ENCODE measurements around the gene RNF214.
"Not testable (repeated sequence)": the region's sequence is repeated elsewhere in the genome, so short reads cannot be mapped to it uniquely, and the experiment has no call there.

Gene RNF214

DNA sequence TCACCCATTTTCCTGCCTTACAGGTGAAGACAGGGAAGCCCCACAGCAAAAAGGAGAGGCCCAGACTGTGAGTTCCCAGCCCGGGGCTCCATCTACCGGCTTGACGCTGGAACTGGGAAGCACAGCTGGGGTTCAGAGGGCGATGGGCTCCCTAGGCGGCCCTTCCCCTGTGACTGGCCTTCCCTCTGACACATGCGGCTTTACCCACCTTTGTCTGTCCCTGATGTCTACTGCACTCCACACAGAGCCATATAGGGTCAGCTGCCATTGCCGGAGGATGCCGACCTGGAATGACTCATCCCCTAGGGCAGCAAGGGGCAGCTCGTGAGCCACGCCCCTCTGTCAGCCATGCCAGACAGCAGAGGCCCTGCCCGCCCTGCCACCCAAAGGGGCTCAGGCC, 25.6 kb upstream of the RNF214 start:
- not testable (repeated sequence) for H3K9me3 ChIP-seq (ENCODE audit: control insufficient read depth, insufficient read depth, low read length); H3K9ac ChIP-seq (ENCODE audit: low read depth, low read length); H3K27me3 ChIP-seq (ENCODE audit: control insufficient read depth, insufficient read depth, low read length); H3K27ac ChIP-seq (ENCODE audit: low read depth, low read length); H3K4me3 ChIP-seq (ENCODE audit: low read depth, low read length); H3K4me1 ChIP-seq (ENCODE audit: control insufficient read depth, insufficient read depth, low read length)
- peaks cover 33% of the 10 kb centered on the region for H3K36me3 ChIP-seq (ENCODE audit: control insufficient read depth, insufficient read depth, low read length)

DNA sequence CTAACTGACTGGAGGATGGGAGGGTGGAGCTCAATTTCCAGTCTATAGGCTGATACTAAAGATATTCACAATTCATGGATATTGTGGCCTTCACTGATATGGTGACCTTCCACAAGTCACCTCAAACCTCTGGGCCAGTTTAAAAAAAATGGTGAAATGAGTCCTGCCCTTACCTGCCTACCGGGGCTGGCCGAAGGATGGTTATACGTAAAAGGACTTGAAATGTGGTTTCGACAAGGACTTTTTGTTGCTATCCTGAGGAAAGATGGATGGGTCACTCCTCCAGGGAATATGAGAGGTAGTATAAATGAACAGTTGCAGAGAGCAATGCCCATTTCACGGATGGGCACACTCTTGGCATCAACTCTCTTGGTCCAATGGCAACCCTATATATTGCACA, 25.0 kb upstream of the RNF214 start:
- not testable (repeated sequence) for H3K4me1 ChIP-seq (ENCODE audit: control insufficient read depth, insufficient read depth, low read length); H3K27me3 ChIP-seq (ENCODE audit: control insufficient read depth, insufficient read depth, low read length); H3K9ac ChIP-seq (ENCODE audit: low read depth, low read length); H3K27ac ChIP-seq (ENCODE audit: low read depth, low read length); H3K4me3 ChIP-seq (ENCODE audit: low read depth, low read length); H3K9me3 ChIP-seq (ENCODE audit: control insufficient read depth, insufficient read depth, low read length)
- peaks cover 31% of the 10 kb centered on the region for H3K36me3 ChIP-seq (ENCODE audit: control insufficient read depth, insufficient read depth, low read length)

DNA sequence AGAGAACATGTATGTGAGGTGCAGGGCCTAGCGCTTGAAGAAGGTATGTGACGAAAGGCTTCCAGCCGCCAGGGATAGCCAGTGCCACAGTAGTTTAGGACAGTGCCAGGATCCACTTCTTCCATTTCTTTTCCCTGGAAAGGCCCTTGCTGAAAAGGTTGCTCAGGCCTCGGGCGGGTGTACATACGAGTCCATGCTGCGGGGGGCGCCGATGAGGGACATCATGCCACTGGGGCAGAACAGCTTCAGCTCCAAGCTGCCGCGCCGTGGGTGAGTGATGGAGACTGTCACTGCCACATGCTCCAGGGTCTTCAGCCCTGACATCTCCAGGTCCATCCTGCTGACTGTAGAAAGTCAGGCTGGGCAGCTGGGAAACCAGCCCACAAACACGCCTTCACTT, 23.8 kb upstream of the RNF214 start:
- H3K36me3 ChIP-seq (ENCODE audit: control insufficient read depth, insufficient read depth, low read length): peaks cover 25% of the 10 kb centered on the region
- H3K4me1 ChIP-seq (ENCODE audit: control insufficient read depth, insufficient read depth, low read length); H3K9ac ChIP-seq (ENCODE audit: low read depth, low read length); H3K9me3 ChIP-seq (ENCODE audit: control insufficient read depth, insufficient read depth, low read length); H3K4me3 ChIP-seq (ENCODE audit: low read depth, low read length); H3K27ac ChIP-seq (ENCODE audit: low read depth, low read length); H3K27me3 ChIP-seq (ENCODE audit: control insufficient read depth, insufficient read depth, low read length): not testable (repeated sequence)

DNA sequence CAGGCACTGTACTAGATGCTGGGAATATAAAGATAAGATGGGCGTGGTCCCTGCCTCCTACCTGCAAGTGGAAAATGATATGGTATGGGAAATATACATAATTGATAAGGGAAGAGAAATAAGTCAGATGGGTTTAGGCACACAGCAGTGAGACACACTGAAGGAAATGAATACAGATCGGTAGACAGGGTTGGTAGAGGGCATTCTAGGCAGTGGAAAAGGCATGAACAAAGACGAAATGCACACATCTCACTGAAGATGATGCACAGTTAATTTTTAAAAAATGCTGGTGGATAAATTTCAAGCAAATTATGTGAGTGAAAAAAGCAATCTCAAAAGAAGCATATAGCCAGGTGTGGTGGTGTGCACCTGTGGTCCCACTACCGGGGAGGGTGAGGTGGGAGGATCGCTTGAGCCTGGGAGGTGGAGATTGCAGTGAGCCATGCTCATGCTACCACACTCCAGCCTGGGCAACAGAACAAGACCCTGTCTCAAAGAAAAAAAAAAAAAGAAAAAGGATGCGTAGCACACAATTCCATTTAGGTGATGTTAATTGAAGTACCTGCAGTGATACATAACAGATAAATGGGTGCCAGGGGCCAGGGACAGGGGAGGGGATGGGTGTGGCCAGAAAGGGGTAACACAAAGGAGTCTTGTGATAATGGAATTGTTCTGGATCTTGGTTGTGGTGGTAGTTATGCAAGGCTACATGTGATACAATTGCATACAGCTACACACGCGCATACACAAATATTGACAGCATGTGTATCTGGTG, 22.9 kb upstream of the RNF214 start:
- H3K36me3 ChIP-seq (ENCODE audit: control insufficient read depth, insufficient read depth, low read length): peaks cover 17% of the 10 kb centered on the region
- not testable (repeated sequence) for H3K9ac ChIP-seq (ENCODE audit: low read depth, low read length); H3K9me3 ChIP-seq (ENCODE audit: control insufficient read depth, insufficient read depth, low read length); H3K27me3 ChIP-seq (ENCODE audit: control insufficient read depth, insufficient read depth, low read length); H3K27ac ChIP-seq (ENCODE audit: low read depth, low read length); H3K4me3 ChIP-seq (ENCODE audit: low read depth, low read length); H3K4me1 ChIP-seq (ENCODE audit: control insufficient read depth, insufficient read depth, low read length)

DNA sequence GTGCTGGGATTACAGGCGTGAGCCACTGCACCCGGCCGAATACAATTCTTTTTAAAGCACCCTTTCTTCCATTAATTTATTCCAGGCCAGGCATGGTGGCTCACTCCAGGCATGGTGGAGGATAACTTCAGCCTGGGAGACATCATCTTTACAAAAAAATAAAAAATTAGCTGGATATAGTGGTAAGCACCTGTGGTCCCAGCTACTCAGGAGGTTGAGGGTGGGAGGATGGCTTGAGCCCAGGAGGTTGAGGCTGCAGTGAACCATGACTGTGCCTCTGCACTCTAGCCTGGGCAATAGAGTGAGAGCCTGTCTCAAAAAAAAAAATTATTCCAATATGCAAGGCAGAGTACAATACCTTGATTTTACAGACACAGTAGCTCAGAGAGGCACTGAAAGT, 21.9 kb upstream of the RNF214 start:
- no peak overlapping the region for H3K4me3 ChIP-seq (ENCODE audit: low read depth, low read length)
- no peak overlapping the region for H3K27ac ChIP-seq (ENCODE audit: low read depth, low read length)
- peaks cover 7% of the 10 kb centered on the region for H3K36me3 ChIP-seq (ENCODE audit: control insufficient read depth, insufficient read depth, low read length)
- H3K27me3 ChIP-seq (ENCODE audit: control insufficient read depth, insufficient read depth, low read length): no peaks in the 10 kb centered on the region
- no peaks in the 10 kb centered on the region for H3K9me3 ChIP-seq (ENCODE audit: control insufficient read depth, insufficient read depth, low read length)
- H3K9ac ChIP-seq (ENCODE audit: low read depth, low read length): no peak overlapping the region
- H3K4me1 ChIP-seq (ENCODE audit: control insufficient read depth, insufficient read depth, low read length): no peaks in the 10 kb centered on the region

DNA sequence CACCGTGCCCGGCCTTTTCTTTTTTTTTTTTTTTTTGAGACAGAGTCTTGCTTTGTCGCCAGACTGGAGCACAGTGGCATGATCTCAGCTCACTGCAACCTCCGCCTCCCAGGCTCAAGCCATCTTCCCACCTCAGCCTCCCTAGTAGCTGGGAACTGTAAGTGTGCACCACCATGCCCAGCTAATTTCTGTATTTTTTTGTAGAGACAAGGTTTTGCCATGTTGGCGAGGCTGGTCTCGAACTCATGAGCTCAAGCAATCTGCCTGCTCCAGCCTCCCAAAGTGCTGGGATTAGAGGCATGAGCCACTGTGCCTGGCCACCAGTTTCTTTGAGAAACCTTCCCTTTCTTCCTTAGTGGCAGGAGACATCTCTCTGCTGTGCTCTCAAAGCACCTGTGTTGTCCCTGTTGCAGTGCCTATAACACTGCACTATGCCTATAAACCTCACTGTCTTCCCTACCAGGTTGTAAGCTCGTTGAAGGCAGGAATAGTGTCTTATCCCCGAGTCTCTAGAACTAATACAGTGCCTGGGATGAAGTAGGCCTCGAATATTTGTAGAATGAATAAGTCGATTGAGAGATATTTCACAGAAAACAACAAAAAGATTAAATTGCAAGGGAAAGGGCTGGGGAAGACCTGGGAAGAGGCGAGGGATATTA, 19.6 kb upstream of the RNF214 start:
- no peak overlapping the region for H3K4me3 ChIP-seq (ENCODE audit: low read depth, low read length)
- no peak overlapping the region for H3K27ac ChIP-seq (ENCODE audit: low read depth, low read length)
- H3K4me1 ChIP-seq (ENCODE audit: control insufficient read depth, insufficient read depth, low read length): no peaks in the 10 kb centered on the region
- H3K9me3 ChIP-seq (ENCODE audit: control insufficient read depth, insufficient read depth, low read length): no peaks in the 10 kb centered on the region
- H3K9ac ChIP-seq (ENCODE audit: low read depth, low read length): no peak overlapping the region
- no peaks in the 10 kb centered on the region for H3K27me3 ChIP-seq (ENCODE audit: control insufficient read depth, insufficient read depth, low read length)
- peaks cover 25% of the 10 kb centered on the region for H3K36me3 ChIP-seq (ENCODE audit: control insufficient read depth, insufficient read depth, low read length)

DNA sequence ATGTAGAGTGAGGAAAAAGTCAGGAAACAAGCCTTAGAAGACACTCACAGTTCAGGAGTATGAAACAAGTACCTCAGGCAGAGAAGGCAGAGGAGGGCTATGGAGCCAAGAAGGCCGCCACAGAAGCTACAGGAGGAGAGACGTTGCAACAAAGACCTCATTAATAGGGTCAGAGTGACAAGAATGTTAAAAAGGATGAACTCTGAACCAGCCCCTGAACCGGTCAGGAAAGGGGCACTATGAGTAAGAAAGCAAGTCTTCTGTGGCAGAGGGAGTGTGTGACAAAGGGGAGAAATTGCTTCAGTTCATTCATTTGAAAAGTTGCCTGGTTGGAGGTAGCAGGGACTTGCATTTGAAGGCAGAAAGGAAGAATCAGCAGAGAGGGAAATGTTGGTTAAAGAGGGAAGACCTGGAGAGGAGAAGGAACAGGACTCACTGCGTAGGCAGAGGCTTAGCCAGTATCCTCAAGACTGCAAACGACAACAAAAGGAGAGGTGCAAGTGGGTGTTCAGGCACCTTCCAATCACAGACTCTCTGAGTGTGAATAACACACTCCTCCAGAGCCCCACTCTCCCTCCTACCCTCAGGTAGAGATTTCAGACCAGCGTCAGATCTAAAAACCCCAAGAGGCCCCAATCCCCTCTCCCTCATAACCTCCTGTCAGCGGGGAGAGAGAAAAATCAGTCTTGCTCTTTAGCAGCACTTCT, 17.9 kb upstream of the RNF214 start:
- no peak overlapping the region for H3K9ac ChIP-seq (ENCODE audit: low read depth, low read length)
- no peaks in the 10 kb centered on the region for H3K4me1 ChIP-seq (ENCODE audit: control insufficient read depth, insufficient read depth, low read length)
- no peaks in the 10 kb centered on the region for H3K27me3 ChIP-seq (ENCODE audit: control insufficient read depth, insufficient read depth, low read length)
- no peak overlapping the region for H3K4me3 ChIP-seq (ENCODE audit: low read depth, low read length)
- no peak overlapping the region for H3K27ac ChIP-seq (ENCODE audit: low read depth, low read length)
- H3K9me3 ChIP-seq (ENCODE audit: control insufficient read depth, insufficient read depth, low read length): no peaks in the 10 kb centered on the region
- H3K36me3 ChIP-seq (ENCODE audit: control insufficient read depth, insufficient read depth, low read length): peaks cover 42% of the 10 kb centered on the region

DNA sequence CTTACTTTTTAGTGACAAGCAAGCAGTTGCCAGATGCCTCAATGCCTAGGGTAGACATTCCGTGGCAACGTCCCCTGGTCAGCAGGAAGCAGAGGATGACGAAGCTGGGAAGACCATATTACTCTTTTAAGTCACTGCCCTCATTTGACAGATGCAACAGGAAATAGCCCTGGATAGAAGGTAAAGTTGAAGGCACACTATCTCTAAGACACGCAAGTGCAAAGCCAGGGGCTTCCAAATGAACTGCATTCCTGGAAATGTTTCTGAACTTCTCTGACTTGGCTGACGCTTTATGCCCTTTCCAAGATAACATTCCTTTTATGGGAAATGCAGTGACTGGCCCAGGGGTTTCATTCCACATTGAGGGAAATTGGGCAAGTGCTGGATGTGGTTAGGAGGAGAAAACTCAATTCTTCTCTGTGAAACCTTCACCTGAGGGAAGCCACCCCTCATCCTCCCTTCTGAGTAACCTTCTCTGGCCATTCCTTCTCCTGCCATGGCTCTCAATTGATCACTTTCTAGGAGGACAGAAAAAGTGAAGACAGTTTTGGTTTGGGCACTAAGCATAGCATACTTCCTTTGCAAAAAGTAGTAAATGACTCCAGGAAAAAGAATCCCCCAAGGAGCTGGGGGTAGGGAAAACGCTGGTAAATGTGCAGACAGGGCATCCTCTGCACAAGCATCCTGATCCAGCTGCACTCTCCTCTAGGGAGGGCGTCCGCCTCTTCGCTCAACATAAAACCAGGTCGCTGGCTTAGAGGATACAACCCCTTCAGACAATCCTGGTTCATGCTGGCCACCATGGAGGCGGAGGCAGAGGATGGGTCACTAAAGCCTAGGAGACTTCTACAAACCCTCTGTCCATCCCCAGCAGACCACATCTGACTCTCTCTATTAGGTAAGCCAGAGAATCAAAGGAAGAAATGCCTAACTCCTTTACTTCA, 15.1 kb upstream of the RNF214 start:
- Histone ChIP-seq H3K36me3 (ENCODE audit: control insufficient read depth, insufficient read depth, low read length) (peaks cover 59% of the 10 kb centered on the region), H3K4me3 (ENCODE audit: low read depth, low read length) (no peak overlapping the region), H3K4me1 (ENCODE audit: control insufficient read depth, insufficient read depth, low read length) (no peaks in the 10 kb centered on the region), H3K27me3 (ENCODE audit: control insufficient read depth, insufficient read depth, low read length) (no peaks in the 10 kb centered on the region), H3K27ac (ENCODE audit: low read depth, low read length) (no peak overlapping the region), H3K9ac (ENCODE audit: low read depth, low read length) (no peak overlapping the region), H3K9me3 (ENCODE audit: control insufficient read depth, insufficient read depth, low read length) (no peaks in the 10 kb centered on the region)

DNA sequence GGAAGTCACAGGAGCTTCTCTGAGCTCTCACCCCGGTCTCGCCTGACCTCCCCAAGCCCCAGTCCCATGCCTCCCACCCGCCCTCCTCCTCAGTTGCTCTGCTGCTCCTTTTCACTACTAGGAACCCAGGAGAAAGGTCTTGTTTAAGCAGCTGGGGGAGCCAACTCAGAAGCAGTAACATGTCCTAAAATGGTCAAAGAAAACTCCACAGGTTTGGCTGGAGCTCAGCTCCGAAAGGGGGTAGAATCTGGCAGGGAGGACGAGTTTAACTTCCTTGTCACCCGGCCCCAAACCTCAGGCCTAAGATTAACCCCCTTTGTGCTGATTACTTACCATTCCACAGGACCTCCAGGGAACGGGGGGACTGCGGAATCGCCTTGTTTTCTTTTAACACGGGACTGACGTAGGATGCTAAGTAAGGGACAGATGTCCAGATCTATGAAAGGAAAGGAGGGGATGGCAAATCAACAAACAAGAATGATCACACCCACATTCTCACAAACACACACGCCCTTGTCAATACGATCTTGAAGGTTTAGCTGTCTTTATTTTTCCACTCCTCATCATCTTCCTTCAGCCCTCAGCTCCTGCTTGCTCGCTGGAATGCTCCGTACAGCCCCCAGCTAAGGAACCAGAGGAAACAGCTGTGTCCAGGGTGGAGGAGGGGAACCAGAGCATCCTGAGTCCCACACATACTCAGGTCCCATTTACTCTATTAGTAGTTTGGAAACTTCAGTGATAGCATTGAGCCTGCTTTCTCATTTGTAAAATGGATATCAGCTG, 14.1 kb upstream of the RNF214 start:
- no peak overlapping the region for H3K27ac ChIP-seq (ENCODE audit: low read depth, low read length)
- H3K4me1 ChIP-seq (ENCODE audit: control insufficient read depth, insufficient read depth, low read length): no peaks in the 10 kb centered on the region
- no peak overlapping the region for H3K9ac ChIP-seq (ENCODE audit: low read depth, low read length)
- no peaks in the 10 kb centered on the region for H3K27me3 ChIP-seq (ENCODE audit: control insufficient read depth, insufficient read depth, low read length)
- no peaks in the 10 kb centered on the region for H3K9me3 ChIP-seq (ENCODE audit: control insufficient read depth, insufficient read depth, low read length)
- no peak overlapping the region for H3K4me3 ChIP-seq (ENCODE audit: low read depth, low read length)
- peaks cover 63% of the 10 kb centered on the region for H3K36me3 ChIP-seq (ENCODE audit: control insufficient read depth, insufficient read depth, low read length)

DNA sequence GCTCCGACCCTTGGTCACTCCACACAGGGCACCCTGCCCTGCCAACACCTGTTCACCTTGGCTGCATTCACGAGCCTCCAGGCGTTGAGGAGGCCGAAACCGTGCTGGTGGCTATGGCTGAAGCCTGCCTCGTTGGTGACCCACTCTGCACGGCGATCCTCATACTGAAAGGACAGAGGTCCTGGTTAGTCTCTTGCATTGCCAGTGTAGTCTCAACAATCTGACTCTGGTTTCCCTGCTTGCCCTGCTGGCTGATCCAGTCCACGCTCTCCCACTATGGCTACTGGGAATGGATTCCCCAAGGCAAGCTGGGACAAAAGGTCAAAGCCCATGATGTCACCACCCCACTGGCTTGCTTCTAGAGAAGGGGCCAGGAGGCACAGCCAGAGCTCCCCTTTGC, 13.5 kb upstream of the RNF214 start:
- H3K4me3 ChIP-seq (ENCODE audit: low read depth, low read length): no peak overlapping the region
- no peaks in the 10 kb centered on the region for H3K9me3 ChIP-seq (ENCODE audit: control insufficient read depth, insufficient read depth, low read length)
- no peak overlapping the region for H3K27ac ChIP-seq (ENCODE audit: low read depth, low read length)
- no peak overlapping the region for H3K9ac ChIP-seq (ENCODE audit: low read depth, low read length)
- H3K4me1 ChIP-seq (ENCODE audit: control insufficient read depth, insufficient read depth, low read length): no peaks in the 10 kb centered on the region
- no peaks in the 10 kb centered on the region for H3K27me3 ChIP-seq (ENCODE audit: control insufficient read depth, insufficient read depth, low read length)
- H3K36me3 ChIP-seq (ENCODE audit: control insufficient read depth, insufficient read depth, low read length): peaks cover 65% of the 10 kb centered on the region
